Measurements from ENCODE around the gene CACNA1A. TPM values are rescaled to one million over a fixed set of nuclear protein-coding genes. Genes with fewer than 3 reads are reported as not detected.
A peak's percentile ranks its signal among the peaks of the same experiment; 100 is the strongest.

The CACNA1A gene
- total RNA-seq, 2 donors from 2014 or later = 6.0 to 8.8 TPM

GRCh38 chr19:13164343-13165161, 341.7 kb downstream of the CACNA1A start:
- intact Hi-C loops (cut with DNase I, micrococcal nuclease) = no loop called here
- DNase-seq (peak; percentile 75 to 88), ATAC-seq (peak; percentile 13)

GRCh38 chr19:13163609-13164342, 342.5 kb downstream of the CACNA1A start:
- DNase-seq (peak; percentile 79 to 85), ATAC-seq (peak; percentile 21)
- intact Hi-C loops (cut with DNase I, micrococcal nuclease) = no loop called here

- peak; percentile 98 to 100 for DNase-seq
- ATAC-seq = peak; percentile 65
- intact Hi-C loops (cut with DNase I, micrococcal nuclease) = no loop called here
Observed at GRCh38 chr19:13162724-13163608, 343.3 kb downstream of the CACNA1A start.

- DNase-seq (no peak), ATAC-seq (no peak)
- intact Hi-C loops (cut with DNase I, micrococcal nuclease) = no loop called here
Observed at GRCh38 chr19:13160557-13160956, 345.7 kb downstream of the CACNA1A start.

- intact Hi-C loops (cut with DNase I, micrococcal nuclease) = no loop called here
- no peak for DNase-seq
- ATAC-seq = no peak
Observed at GRCh38 chr19:13159713-13160112, 346.6 kb downstream of the CACNA1A start.
